HK-2 (cell line): Measurements from ENCODE around the gene DNAH2.

Source experiments
- DNase-seq: peaks from one replicate; pipeline ENCODE4 v3.0.0-alpha.2; 2018; ENCODE audit not compliant: unreplicated experiment

DNAH2 gene

DNA sequence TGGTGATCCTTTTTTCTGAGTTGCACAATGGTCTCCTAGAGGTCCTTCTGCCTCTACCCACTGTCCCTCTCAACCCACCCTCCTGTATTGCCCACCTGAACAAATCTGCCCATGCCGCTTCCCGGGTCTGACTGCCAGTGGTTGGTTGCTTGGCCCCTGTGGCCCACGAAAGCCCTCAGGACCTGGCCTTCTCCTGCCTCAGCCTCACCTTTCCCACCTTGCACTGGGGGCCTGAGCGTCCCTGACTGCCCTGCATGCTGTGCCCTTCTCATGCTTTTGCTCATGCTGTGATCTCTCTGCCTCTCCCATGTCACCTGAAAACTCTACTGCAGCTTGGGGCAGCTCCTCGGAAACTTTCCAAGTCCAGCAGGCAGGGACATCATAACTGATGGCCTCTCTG, 102.7 kb downstream of the DNAH2 start:
- DNase-seq = no peak

DNA sequence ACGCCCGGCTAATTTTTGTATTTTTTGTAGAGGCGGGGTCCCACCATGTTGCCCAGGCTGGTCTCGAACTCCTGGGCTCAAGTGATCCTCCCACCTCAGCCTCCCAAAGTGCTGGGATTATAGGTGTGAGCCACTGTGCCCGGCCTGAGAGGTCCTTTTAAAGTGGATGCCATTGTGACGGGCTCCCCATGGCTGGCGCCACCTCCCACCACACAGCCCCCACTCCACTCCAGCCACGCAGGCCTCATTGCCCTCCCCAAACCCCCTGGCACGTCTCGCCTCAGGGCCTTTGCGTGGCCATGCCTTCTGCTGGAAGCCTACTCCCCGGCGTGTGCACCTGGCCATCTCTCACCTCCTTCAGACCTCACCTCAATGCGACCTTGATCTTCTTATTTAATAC, 104.6 kb downstream of the DNAH2 start:
- no peak for DNase-seq

DNA sequence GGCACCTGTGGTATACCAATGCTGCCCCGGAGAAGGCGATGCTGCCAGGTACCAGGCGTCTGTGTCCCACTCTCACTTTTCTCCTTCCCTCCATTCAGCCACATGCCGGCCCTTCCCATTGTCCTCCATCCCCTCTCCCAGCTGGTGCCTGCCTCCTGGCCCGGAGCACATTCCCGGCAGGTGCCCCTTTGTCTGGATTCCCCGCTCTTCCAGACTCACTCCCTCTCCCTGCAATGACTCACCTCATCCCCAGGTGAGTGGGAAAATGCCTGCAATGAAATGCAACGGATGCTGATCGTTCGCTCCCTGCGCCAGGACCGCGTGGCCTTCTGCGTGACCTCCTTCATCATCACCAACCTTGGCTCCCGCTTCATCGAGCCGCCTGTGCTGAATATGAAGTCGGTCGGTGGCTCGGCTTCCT, 106.0 kb downstream of the DNAH2 start:
- no peak for DNase-seq

DNA sequence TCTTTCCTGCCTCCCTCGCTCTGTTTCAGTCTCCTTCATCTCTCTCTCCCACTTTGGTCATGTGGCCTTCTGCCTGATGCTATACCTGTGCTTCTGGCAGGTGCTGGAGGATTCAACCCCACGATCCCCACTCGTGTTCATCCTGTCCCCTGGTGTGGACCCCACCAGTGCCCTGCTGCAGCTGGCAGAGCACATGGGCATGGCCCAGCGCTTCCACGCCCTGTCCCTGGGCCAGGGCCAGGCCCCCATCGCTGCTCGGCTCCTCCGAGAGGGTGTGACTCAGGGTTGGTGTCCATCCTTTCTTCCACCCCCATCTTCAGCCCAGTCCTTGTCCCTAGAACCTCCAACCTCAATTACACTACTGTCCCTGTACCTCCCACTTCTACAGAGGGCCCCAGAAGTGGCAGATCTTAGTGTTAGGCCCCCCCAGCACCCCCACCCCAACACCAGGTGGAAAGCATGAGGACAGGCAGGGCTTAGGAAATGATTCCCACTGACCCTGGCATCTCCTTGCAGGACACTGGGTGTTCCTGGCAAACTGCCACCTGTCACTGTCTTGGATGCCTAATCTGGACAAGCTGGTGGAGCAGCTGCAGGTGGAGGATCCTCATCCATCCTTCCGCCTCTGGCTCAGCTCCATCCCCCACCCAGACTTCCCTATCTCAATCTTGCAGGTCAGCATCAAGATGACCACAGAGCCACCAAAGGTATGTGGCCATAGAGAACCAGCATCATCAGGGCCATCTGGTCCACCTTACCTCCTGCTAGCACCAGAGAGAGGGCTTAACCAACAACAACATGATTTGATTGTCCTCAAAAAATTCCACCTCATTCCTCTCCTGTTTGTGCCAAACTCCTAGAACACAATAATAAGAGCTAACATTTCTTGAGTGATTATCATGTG, 106.7 kb downstream of the DNAH2 start:
- DNase-seq = no peak

DNA sequence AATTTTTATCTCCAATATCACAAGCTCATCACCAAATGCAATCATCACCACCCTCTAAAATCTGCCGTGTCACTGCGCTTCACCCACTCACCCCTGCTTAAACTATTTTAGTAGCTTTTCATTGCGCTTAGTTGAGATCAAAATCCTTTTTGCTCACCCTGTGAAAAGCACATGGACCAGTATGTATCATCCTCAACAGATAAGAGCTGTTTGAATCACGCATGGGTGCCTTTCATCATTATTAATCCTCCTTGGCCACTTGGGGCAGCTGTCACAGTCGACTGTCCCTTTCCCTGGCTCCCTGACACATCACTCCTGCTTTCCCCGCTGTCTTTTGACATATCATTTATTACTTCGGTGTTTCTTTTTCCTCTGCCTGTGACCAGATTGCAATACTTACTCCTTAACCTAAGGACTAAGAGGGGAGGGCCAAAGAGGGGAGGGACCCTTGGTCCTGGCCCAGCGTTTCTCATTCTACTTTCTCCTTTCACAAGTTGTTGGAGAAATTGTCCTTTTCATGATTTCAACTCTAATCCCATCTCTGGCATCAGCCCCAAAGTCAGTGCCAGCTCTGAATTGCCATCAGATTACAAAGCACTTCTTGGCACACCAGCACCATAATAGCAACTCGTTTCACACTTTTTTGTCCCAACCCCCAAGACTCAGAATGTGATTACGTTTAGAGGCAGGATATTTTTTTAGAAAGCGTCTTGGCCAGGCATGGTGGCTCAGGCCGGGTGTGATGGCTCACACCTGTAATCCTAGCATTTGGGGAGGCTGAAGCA, 107.9 kb downstream of the DNAH2 start:
- DNase-seq = no peak

DNA sequence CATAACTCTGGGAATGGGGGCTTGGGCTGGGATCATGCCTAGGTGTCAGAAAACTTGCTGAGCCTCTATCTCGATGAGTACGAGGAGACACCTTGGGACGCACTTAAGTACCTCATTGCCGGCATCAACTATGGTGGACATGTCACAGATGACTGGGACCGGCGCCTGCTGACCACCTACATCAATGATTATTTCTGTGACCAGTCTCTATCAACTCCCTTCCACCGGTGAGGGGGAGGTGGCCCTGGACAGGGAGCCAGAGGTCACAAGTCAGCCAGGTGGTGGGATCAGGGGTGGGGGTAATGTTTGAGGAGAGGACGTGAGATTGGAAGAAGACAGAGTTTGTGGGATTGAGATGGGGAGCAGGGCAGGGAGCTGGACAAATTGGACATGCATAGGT, 113.1 kb downstream of the DNAH2 start:
- no peak for DNase-seq

DNA sequence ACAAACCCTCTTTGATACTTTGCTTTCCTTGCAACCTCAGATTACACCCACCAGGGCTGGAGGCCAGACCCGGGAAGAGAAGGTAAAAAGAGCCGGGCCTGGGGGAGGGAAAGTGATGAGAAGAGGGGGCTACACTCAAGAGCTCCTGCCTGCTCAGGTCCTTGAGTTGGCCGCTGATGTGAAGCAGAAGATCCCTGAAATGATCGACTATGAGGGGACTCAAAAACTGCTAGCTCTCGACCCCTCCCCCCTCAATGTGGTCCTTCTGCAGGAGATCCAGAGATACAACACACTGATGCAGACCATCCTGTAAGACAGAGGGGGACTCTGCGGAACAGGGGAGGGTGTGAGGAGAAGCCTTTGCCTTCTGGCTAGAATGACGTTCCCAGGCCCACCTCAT, 113.7 kb downstream of the DNAH2 start:
- DNase-seq = no peak

DNA sequence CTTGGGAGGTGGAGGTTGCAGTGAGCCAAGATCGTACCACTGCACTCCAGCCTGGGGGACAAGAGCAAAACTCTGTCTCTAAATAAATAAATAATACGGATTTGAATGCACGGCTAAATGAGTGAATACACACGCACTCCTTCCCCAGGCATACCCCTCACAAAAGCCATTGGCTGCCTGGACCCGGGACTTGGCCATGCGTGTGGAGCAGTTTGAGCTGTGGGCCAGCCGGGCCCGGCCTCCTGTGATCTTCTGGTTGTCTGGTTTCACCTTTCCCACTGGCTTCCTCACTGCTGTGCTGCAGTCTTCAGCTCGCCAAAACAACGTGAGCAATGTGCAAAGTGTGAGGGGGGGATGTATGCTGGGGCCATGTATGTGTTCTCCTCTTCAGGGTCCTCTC, 114.9 kb downstream of the DNAH2 start:
- DNase-seq = no peak

DNA sequence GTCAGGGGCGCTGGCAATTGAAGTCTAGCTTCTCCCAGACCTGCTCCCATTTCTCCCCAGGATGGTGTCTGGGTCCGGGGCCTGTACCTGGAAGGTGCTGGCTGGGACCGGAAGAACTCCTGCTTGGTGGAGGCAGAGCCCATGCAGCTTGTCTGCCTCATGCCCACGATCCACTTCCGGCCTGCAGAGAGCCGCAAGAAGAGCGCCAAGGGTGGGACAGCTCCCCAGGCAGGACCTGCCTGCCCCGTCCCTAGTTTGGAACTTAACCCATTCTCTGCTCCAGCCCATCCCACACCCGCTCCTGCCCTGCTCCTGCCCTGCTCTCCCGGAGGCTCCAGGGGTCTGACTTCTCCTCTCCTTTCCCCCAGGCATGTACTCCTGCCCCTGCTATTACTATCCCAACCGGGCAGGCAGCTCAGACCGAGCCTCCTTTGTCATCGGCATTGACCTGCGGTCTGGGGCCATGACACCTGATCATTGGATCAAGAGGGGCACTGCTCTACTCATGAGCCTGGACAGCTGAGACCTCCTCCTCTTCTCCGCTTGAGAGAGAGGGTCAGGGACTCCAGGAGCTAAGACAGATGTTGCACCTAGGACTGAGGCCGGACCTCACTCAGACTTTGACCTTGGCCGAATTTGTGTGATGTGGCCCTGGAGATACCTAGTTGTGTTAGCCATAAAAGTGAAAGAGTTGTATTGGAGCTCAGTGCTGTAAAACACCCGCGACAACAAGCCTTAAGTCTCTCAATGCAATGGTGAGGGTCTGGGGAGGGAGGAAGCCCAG, 115.7 kb downstream of the DNAH2 start:
- DNase-seq = no peak

DNA sequence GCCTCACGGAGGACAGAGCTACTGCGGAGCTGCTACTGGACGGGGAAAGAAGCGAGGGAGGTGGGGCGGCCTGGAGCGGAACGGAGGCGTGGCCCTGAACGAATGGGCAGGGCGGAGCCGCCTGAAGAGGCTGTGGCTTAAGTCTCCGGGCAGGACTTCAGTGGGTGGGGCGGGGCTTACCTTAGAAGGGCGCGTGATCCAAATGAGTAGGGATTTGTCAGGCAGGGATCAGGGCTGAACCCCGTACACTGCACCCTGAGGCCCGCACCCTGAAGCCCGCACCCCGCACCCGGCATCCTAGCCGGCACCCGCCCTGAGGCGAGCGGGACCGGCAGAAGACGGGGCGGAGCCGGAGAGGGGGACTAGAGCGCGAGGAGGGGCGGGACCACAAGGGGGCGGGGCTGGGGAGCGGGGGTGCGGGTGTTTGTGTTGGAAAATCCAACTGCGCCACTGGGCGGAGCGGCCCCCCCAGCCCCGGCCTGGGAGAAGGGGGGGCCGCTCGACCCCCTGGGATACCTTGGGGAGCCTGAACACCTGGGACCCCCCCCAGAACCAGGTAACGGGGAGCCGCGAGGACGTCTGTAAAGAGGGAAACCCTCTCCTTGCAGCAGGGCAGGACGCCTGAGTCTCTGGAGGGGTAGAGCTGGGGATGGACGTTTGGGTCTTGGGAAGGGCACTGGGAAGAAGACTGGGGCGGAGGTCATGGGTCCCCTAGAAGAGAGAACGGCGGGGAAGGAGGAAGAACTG, 116.4 kb downstream of the DNAH2 start, which contains the start of gene KDM6B:
Gene KDM6B, plus strand, starts transcription at position 423 of the 747 bp plus-strand sequence. CDS start 11,338 bp downstream, outside the sequence.
- peak; percentile 86 for DNase-seq

DNA sequence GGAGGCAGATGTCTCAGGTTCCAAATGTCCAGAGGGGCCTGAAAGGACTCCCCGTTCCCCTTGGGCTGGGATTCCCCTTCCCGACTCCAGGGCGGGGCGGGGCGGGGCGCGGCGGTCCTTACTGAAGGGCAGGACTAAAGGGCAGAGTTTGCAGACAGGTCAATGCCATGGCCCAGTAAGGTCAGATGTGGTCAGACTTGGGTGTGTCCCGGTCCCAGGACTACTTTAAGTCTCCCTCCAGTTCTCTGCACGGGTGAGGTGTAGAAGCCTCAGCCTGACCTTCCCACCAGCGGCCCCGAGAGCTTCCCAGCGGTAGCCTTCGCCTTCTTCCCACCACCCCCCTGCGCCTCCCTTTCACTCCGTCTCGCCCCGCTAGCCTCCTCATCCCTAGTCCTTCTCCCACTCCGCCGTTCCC, 117.0 kb downstream of the DNAH2 start:
- DNase-seq = peak; percentile 57

DNA sequence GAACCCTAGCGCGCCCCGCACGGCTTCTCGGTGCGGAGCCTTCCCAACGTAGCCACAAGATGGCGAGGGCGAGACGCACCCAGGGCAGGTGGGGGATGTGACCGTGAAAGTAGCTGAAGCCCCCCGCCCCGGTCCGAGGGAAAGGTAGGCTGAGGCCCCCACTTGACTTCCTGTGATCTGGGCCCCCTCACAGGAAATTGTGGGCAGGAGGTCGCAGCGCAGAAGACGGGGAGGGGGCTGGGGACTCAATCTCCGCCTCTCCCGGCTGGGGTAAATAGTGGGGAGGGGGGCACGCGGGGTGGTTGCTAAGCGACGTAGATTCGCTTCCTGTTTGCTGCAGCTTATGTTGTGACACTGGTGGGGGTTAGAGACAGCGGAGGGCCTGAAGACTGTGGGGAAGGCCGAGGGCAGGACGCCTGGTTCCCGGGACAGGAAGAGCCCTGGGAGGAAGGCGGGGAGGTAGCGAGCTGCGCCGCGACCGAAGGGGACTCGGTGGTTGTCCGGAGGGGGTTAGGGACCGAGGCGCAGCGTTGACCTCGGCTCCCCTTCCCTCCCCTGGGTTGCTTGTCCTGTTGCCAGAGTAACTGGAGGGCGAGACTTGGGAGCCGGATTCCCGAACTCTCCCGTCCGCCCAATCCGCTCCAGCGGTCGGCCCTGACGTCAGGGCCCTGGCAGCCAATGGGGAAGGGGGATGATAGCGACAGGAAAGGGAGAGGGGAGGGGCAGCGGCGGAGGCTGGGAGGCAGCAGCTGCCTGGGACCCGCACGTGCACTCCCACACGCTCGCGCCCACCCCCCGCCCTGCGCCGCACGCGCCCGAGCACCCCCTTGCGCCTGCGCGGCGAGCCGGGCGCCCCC, 117.6 kb downstream of the DNAH2 start:
- peak; percentile 98 for DNase-seq

DNA sequence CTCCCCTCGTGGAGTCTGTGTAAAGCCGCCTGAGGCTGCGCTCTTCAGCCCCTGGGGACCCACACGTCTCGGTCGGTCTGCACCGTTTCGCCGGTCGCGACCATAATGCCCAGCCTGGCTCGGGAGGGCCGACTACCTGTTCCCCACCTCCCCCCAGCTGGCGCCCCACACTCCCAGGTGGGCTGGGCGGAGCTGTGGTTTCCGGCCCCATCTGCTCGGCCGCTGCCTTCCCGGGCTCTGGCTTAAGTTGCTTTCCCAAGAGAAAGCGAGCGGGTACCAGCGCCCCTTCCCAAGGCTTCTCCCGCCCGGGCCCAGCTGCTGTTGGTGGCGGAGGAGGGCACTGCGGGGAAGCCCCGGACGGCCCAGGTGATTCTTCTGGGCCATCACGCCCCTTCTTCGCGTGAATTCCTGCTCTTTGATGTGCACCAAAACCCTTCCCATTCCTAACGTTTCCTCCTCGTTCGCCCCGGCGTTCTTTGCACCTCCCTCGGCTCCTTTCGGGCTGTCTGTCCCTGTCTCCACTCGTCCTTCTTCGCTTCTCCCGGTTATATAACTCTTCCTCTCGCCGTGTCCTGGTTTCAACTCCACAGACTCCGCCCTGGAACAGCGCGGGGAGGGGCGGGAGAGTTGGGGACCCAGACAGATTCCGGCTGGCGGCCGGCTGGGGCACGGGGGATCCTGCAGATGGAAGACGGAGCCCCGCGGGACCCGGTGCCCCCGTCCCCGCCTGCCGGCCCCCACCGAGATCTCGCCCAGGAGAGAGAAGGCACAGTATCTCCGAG, 118.5 kb downstream of the DNAH2 start:
- peak; percentile 63 for DNase-seq

DNA sequence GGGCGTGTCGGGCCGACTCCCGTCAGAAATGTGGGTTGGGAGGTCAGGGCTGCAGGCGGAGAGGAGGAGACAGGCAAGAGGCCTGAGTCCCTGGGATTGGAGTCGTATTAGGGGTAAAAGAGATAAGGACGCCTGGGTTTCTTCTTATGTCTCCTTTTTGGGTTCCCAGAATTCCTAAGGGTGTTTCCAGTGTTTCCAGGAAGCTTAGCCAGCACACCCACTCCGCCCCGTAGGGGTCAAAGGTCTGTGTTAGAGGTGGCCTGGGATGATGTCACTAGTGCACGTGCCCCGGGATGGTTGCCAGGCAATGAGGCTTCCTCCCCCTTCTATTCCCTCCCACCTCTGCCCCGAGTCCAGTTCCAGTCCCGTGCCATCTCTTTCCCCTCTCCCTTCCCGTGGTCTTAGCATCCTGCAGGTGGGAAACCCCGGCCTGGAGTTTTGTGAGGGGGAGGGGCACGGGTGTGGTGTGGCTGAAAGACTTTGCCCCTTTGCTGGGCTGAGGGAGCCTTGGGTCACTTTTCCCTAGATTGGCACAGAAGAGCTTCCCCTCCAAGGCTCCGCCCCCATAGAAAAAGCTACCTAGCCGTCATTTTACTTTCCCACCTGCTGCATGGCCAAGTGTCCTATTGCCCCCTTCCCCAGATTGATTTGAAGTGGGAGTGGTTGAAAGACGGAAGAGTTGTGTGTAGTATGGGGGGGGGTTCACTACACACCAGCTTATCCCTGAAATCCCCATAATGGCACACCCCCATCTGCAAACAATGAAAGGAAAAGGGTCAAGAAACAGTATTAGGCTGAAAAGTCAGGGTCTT, 119.3 kb downstream of the DNAH2 start:
- DNase-seq = peak; percentile 82

DNA sequence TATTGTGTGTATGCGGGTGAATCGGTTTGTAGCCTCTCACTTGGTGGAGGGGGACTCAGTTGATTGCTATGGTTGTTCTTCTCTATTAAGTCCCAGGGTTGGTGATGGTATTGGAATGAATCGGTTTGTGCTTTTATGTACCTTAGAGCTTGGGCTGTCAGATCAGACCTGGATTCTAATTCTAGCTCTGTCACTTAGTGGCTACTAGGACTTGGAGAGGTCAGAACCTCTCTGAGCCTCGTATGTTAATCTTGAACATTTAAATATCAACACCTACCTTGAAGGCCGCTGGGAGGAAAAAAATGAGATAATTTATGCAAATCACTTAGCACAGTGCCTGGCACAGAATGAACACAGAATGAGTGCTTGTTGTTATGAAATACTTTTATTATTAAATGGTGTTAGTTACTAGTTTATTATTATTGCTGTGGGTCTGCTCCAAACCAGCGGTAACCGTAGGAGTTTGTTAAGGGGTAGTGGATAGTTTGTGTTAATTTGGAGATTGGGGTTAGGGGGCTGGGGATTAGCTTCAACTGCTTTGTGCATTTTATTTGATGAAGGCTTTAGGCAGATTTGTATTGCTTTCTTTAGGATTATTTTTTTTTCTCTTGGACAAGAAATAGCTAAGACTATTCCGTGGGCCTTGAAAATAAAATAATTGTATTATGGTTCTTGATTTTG, 120.0 kb downstream of the DNAH2 start:
- DNase-seq = no peak

DNA sequence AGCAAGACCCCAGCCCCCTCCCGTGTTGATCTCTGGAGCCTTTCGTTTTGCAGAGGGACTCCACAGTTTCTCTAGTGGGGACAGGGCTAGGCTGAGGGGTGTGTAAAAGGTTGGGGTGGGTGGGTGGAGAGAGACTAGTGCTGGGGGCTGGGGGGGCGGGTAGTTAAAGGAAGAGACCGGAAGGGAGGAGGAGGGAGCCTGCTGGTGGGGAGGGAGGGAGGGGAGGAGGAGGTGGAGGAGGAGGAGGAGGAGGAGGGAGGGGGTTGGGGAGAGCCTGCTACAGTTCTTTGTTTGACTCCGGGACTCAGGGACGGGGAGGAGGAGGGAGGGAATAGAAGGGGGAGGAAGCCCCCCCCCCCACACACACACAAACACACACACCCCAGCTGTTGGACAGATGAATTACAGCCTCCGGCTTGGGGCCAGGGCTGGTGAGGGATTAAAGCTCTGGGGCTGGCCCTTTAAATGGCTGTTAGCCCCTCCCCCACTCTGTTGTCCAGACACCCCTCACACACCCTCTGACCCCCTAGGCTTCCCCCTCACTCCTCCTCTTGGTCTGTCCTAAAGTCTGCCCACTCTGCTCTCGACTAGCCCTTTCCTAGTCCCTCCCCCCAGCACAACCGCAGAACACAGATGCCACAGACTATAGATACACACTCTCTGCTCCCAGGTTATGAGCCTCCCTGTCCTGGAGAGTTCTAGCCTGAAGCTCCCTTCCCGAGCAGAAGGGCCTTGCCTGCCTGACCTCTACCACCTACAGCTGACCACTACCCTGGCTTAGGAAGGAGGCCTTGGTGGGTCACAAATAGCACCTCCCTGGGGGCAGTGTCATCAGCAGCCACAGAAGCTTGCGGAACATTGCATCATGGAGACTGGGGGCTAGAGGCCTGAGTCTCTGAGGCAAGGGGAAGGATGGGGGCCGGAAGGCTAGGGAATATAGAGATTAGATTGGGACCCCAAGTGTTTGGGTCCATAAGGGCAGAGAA, 120.8 kb downstream of the DNAH2 start:
- DNase-seq = peak; percentile 44
